Stimulated activated CD4-positive, alpha-beta T cell treated with anti-CD3 and anti-CD28 coated beads, Interleukin-15, amount 100 ng/mL, for 48 hours (primary cell): ENCODE results near the gene PTGR3.

ENCODE experiments used
- DNase-seq, 2 donors: peaks; one replicate each; pipeline ENCODE4 v3.0.0-alpha.2; 2020; ENCODE audit warnings: low read depth in 2 of 2

The PTGR3 gene

GRCh38 chr18:75215663-75216062, 6.7 kb upstream of the PTGR3 start:
- no peak for DNase-seq

GRCh38 chr18:75214766-75215510, 6.0 kb upstream of the PTGR3 start:
- no peak for DNase-seq

GRCh38 chr18:75214332-75214690, 5.4 kb upstream of the PTGR3 start:
- DNase-seq = no peak

- DNase-seq = no peak
Measured at GRCh38 chr18:75213611-75214331, 4.8 kb upstream of the PTGR3 start.

- DNase-seq = no peak
Measured at GRCh38 chr18:75212751-75213090, 3.8 kb upstream of the PTGR3 start.

GRCh38 chr18:75211953-75212750, 3.2 kb upstream of the PTGR3 start:
- DNase-seq = no peak

- no peak for DNase-seq
Measured at GRCh38 chr18:75211626-75211952, 2.6 kb upstream of the PTGR3 start.

GRCh38 chr18:75211002-75211621, 2.2 kb upstream of the PTGR3 start:
- no peak for DNase-seq

GRCh38 chr18:75210274-75211001, 1.5 kb upstream of the PTGR3 start, which contains the start of gene TSHZ1:
TSS of gene TSHZ1 (plus strand) at chr18:75210797. CDS start at chr18:75211877, 1,080 bp downstream.
- no peak for DNase-seq

- no peak for DNase-seq
Measured at GRCh38 chr18:75209951-75210258, 966 bp upstream of the PTGR3 start.

GRCh38 chr18:75208836-75209128, 157 bp downstream of the PTGR3 start:
- no peak for DNase-seq

- peak in 1 of 2 donors; percentile 21 for DNase-seq
Measured at GRCh38 chr18:75208155-75208835, 644 bp downstream of the PTGR3 start.

- DNase-seq = no peak
Measured at GRCh38 chr18:75207310-75208154, 1.4 kb downstream of the PTGR3 start.

GRCh38 chr18:75206452-75207309, 2.3 kb downstream of the PTGR3 start:
- DNase-seq = no peak

- no peak for DNase-seq
Measured at GRCh38 chr18:75205514-75206132, 3.3 kb downstream of the PTGR3 start.

- DNase-seq = no peak
Measured at GRCh38 chr18:75204732-75205513, 4.0 kb downstream of the PTGR3 start.

GRCh38 chr18:75204269-75204731, 4.6 kb downstream of the PTGR3 start:
- DNase-seq = no peak
